IMR-90 (cell line): ENCODE results near the gene SMIM43. TPM values are rescaled to one million over a fixed set of nuclear protein-coding genes. Genes with fewer than 3 reads are reported as not detected.
"Not testable (repeated sequence)": the region's sequence is repeated elsewhere in the genome, so short reads cannot be mapped to it uniquely, and the experiment has no call there.

ENCODE experiments used
- ATAC-seq: fragments of 200-7000 bp; cut with Tn5 transposase; 2 replicates; pipeline ENCODE4 v1.9.1; 2020; ENCODE audit warnings: low read depth, mild to moderate bottlenecking, moderate library complexity
- BruUV-seq: library from RNA; stranded (reverse); fragments of 400-500 nt; replicated peaks from 2 replicates; lab custom pipeline; 2021; lab: Mats Ljungman, UMichigan
- CTCF ChIA-PET: fragments of 300-600 bp; formaldehyde crosslinking; extraction: SDS; loops from one replicate; lab custom pipeline; 2021; ENCODE audit warnings: antibody characterized with exemption; lab: Yijun Ruan, JAX
- POLR2A ChIA-PET: fragments of 300-600 bp; sonication (Branson Sonifier 250); formaldehyde crosslinking; loops from one replicate; lab custom pipeline; 2022; ENCODE audit warnings: antibody characterized with exemption; ENCODE audit not compliant: unreplicated experiment; lab: Charles Lee
- DNase-seq: peaks from one replicate; pipeline ENCODE4 v3.0.0; 2013
- H2AFZ ChIP-seq: replicated peaks from 2 replicates; pipeline ENCODE3; 2013; ENCODE audit warnings: low read length, mild to moderate bottlenecking; ENCODE audit not compliant: poor library complexity
- H2AK5ac ChIP-seq: 2 replicates; pipeline ENCODE4 v1.6.1; 2013; ENCODE audit warnings: low read depth, low read length, inconsistent platforms
- H2AK9ac ChIP-seq: replicated peaks from 2 replicates; pipeline ENCODE3; 2013; ENCODE audit warnings: mild to moderate bottlenecking, low read depth, low read length, moderate library complexity; ENCODE audit not compliant: poor library complexity
- H2BK120ac ChIP-seq: 2 replicates; pipeline ENCODE4 v1.6.1; 2013; ENCODE audit warnings: low read depth, low read length, inconsistent platforms
- H2BK15ac ChIP-seq: 3 replicates; pipeline ENCODE4 v1.6.1; 2013; ENCODE audit warnings: low read depth, low read length, inconsistent platforms
- H2BK20ac ChIP-seq: 2 replicates; pipeline ENCODE4 v1.6.1; 2013; ENCODE audit warnings: low read depth, mild to moderate bottlenecking, inconsistent platforms, low read length, moderate library complexity
- H2BK5ac ChIP-seq: 2 replicates; pipeline ENCODE4 v1.6.1; 2013; ENCODE audit warnings: mild to moderate bottlenecking, low read depth, low read length, inconsistent platforms; ENCODE audit not compliant: poor library complexity, severe bottlenecking
- H3K14ac ChIP-seq: replicated peaks from 2 replicates; pipeline ENCODE4 v1.6.1; 2013; ENCODE audit warnings: low read depth, low read length, inconsistent platforms
- H3K18ac ChIP-seq: 2 replicates; pipeline ENCODE4 v1.6.1; 2013; ENCODE audit warnings: low read depth, low read length, control low read depth
- H3K23ac ChIP-seq: 2 replicates; pipeline ENCODE4 v1.6.1; 2013; ENCODE audit warnings: low read depth, low read length, inconsistent platforms
- H3K27ac ChIP-seq: 2 replicates; pipeline ENCODE4 v1.5.1; 2013; ENCODE audit warnings: mild to moderate bottlenecking, control low read depth, low read length; ENCODE audit not compliant: insufficient read depth
- H3K27me3 ChIP-seq: 2 replicates; pipeline ENCODE4 v1.6.1; 2013; ENCODE audit warnings: low read length; ENCODE audit not compliant: control insufficient read depth, insufficient read depth
- H3K36me3 ChIP-seq: 2 replicates; pipeline ENCODE4 v1.6.1; 2013; ENCODE audit warnings: low read length, mixed read lengths; ENCODE audit not compliant: control insufficient read depth, insufficient read depth
- H3K4ac ChIP-seq: 2 replicates; pipeline ENCODE4 v1.6.1; 2013; ENCODE audit warnings: low read depth, low read length, inconsistent platforms
- H3K4me1 ChIP-seq: 2 replicates; pipeline ENCODE4 v1.6.1; 2013; ENCODE audit warnings: low read length, mixed read lengths; ENCODE audit not compliant: control insufficient read depth, insufficient read depth
- H3K4me2 ChIP-seq: 2 replicates; pipeline ENCODE4 v1.6.1; 2013; ENCODE audit warnings: low read depth, mild to moderate bottlenecking, control low read depth, low read length, moderate library complexity
- H3K4me3 ChIP-seq: 2 replicates; pipeline ENCODE4 v1.5.1; 2013; ENCODE audit warnings: low read depth, mild to moderate bottlenecking, control low read depth, low read length, moderate library complexity; ENCODE audit not compliant: insufficient read depth
- H3K56ac ChIP-seq: 2 replicates; pipeline ENCODE4 v1.6.1; 2013; ENCODE audit warnings: low read length, inconsistent platforms; ENCODE audit not compliant: insufficient read depth; ENCODE audit errors: extremely low read depth
- H3K79me1 ChIP-seq, 2 experiments: 2 replicates each; pipeline ENCODE4 v1.6.1; 2013; ENCODE audit warnings: low read length in 2 of 2, inconsistent platforms in 1 of 2, low read depth in 1 of 2
- H3K9ac ChIP-seq: 2 replicates; pipeline ENCODE4 v1.6.1; 2013; ENCODE audit warnings: low read depth, low read length, control low read depth
- H3K9me1 ChIP-seq: 2 replicates; pipeline ENCODE4 v1.6.1; 2013; ENCODE audit warnings: low read length, inconsistent platforms; ENCODE audit not compliant: insufficient read depth
- H3K9me3 ChIP-seq: 2 replicates; pipeline ENCODE4 v1.6.1; 2013; ENCODE audit warnings: low read length; ENCODE audit not compliant: control insufficient read depth, insufficient read depth
- H4K20me1 ChIP-seq: 2 replicates; pipeline ENCODE4 v1.6.1; 2013; ENCODE audit warnings: low read length, inconsistent platforms; ENCODE audit not compliant: insufficient read depth
- H4K5ac ChIP-seq: 2 replicates; pipeline ENCODE4 v1.6.1; 2013; ENCODE audit warnings: mild to moderate bottlenecking, low read depth, low read length, control low read depth
- H4K8ac ChIP-seq, 2 experiments: 2 replicates each; pipeline ENCODE4 v1.6.1; 2013; ENCODE audit warnings: low read depth in 2 of 2, low read length in 2 of 2, control low read depth in 1 of 2, inconsistent platforms in 1 of 2
- H4K91ac ChIP-seq: 2 replicates; pipeline ENCODE4 v1.6.1; 2013; ENCODE audit warnings: low read depth, low read length, inconsistent platforms; ENCODE audit not compliant: insufficient read depth
- WGBS, 2 experiments: methylation state at CpG; one replicate each; pipeline versions ENCODE4 v1.1.5 to v1.1.7; 2013; ENCODE audit warnings: missing lambda C conversion rate in 2 of 2; ENCODE audit not compliant: insufficient read length in 1 of 2; ENCODE audit errors: extremely low coverage in 2 of 2; 5-methylcytosine and 5-hydroxymethylcytosine counted together
- dilution Hi-C: fragments of 300-500 bp; cut with HindIII; formaldehyde crosslinking; loops from one replicate; pipeline ENCODE4 v1.14.3; 2018; ENCODE audit warnings: low sequenced_read_pairs; ENCODE audit not compliant: unreplicated experiment
- in situ Hi-C: fragments of 300-500 bp; cut with MboI; formaldehyde crosslinking; loops from 3 replicates; pipeline ENCODE4 v1.14.3; 2019; ENCODE audit warnings: low sequenced_read_pairs, inconsistent platforms, mixed read lengths
- intact Hi-C: fragments of 100-400 bp; cut with micrococcal nuclease; formaldehyde crosslinking; loops from 2 replicates; pipeline ENCODE4 v1.10.0; 2022
- polyA plus RNA-seq, 3 experiments: library from polyadenylated mRNA; depleted of rRNA; stranded (reverse); fragments of >200 nt; gene quantifications; 2 replicates each; pipeline ENCODE4 v1.2.3, GENCODE V29; 2012; ENCODE audit warnings: low replicate concordance in 1 of 3
- total RNA-seq: library from RNA; depleted of rRNA; stranded (reverse); fragments of >200 nt; gene quantifications from 2 replicates; pipeline ENCODE4 v1.2.3, GENCODE V29; 2012

The SMIM43 gene
- total and polyA plus RNA-seq, 2 of the 4 experiments (the other 2 are of a cell fraction), result 1.4 to 2.8 TPM

DNA sequence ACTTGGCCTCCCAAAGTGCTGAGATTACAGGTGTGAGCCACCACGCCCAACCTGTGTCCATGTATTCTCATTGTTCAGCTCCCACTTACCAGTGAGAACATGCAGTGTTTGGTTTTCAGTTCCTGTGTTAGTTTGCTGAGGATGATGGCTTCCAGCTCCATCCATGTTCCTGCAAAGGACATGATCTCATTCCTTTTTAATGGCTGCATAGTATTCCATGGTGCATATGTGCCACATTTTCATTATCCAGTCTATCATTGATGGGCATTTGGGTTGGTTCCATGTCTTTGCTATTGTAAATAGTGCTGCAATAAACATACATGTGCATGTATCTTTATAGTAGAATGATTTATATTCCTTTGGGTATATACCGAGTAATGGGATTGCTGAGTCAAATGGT, 35.2 kb downstream of the SMIM43 start:
- in situ Hi-C loops, result loop anchor here (25.0 kb wide), 1 partner anchor 542 kb away; no protein-coding TSS in a partner anchor
- H3K23ac ChIP-seq, POLR2A ChIA-PET, H3K14ac ChIP-seq, H3K56ac ChIP-seq, H3K36me3 ChIP-seq, H3K27ac ChIP-seq, dilution Hi-C loops, H3K18ac ChIP-seq, H3K4me2 ChIP-seq, DNase-seq, H3K4me1 ChIP-seq, H2AK9ac ChIP-seq, H3K9ac ChIP-seq, BruUV-seq, H4K5ac ChIP-seq, H2BK15ac ChIP-seq, ATAC-seq, H3K9me3 ChIP-seq, CTCF ChIA-PET, H2AFZ ChIP-seq, H4K20me1 ChIP-seq, H3K27me3 ChIP-seq, H3K4me3 ChIP-seq, H3K9me1 ChIP-seq, H3K79me1 ChIP-seq: not testable (repeated sequence)
- Histone ChIP-seq H4K91ac (peak overlapping the region; percentile 76), H2BK120ac (peak overlapping the region; percentile 64), H4K8ac (peak overlapping the region in 1 of 2 experiments; percentile 62; a peak in 1 of 4 replicates), H3K4ac (peak overlapping the region; percentile 73), H2BK5ac (peak overlapping the region; percentile 67), H2AK5ac (peak overlapping the region; percentile 80), H2BK20ac (peak overlapping the region; percentile 76)
- intact Hi-C loops, result loop anchor here (2.0 kb wide), 3 partner anchors 19 to 245 kb away; no protein-coding TSS in a partner anchor
- no CpG with 5 or more reads among the region's 2 CpGs for WGBS, 2 experiments
